Ascending aorta (tissue), 2 donors: ENCODE measurements around the gene ADGRV1. TPM values are rescaled to one million over a fixed set of nuclear protein-coding genes. Genes with fewer than 3 reads are reported as not detected.

Source experiments
- DNase-seq, 2 donors: peaks; one replicate each; pipeline ENCODE4 v3.0.0-alpha.2; 2019; ENCODE audit warnings: low spot score in 2 of 2
- H3K27ac ChIP-seq, 2 donors: fragments of 200-600 bp; sonication (generic); one replicate each; pipeline ENCODE4 v1.5.1; 2016 to 2017; ENCODE audit warnings: mild to moderate bottlenecking in 1 of 2
- H3K27me3 ChIP-seq: fragments of 200-600 bp; sonication (generic); one replicate; pipeline ENCODE4 v1.5.1; 2017
- H3K36me3 ChIP-seq, 2 donors: fragments of 200-600 bp; sonication (generic); one replicate each; pipeline ENCODE4 v1.5.1; 2016
- H3K4me1 ChIP-seq, 2 donors: fragments of 200-600 bp; sonication (generic); one replicate each; pipeline ENCODE4 v1.5.1; 2016 to 2017; ENCODE audit warnings: mild to moderate bottlenecking in 1 of 2
- H3K4me3 ChIP-seq, 2 donors: fragments of 200-600 bp; sonication (generic); one replicate each; pipeline ENCODE4 v1.5.1; 2016 to 2017; ENCODE audit warnings: mild to moderate bottlenecking in 1 of 2
- H3K9me3 ChIP-seq, 2 donors: fragments of 200-600 bp; sonication (generic); one replicate each; pipeline ENCODE4 v1.5.1; 2016
- CTCF ChIP-seq, 3 experiments: fragments of 200-600 bp in 2 of 3; fragments of 450-650 bp in 1 of 3; sonication (generic) in 2 of 3; IDR thresholded peaks; one replicate each; pipeline ENCODE4 v1.5.1; 2016 to 2019; ENCODE audit warnings: antibody characterized with exemption in 3 of 3, mild to moderate bottlenecking in 1 of 3, moderate library complexity in 1 of 3
- intact Hi-C: fragments of 100-400 bp; cut with DNase I; formaldehyde crosslinking; loops from one replicate; pipeline ENCODE4 v1.15.1; 2023
- total RNA-seq: library from RNA; depleted of rRNA; stranded (reverse); fragments of >200 nt; gene quantifications from one replicate; pipeline ENCODE4 v1.1.0, GENCODE V29; 2016

Gene ADGRV1
- total RNA-seq, 1 donor from 2014 or later, result 6.9 TPM

- DNase-seq, result no peak
- Histone ChIP-seq H3K36me3 (no peaks in the 10 kb centered on the region), H3K9me3 (no peaks in the 10 kb centered on the region), H3K4me3 (no peak overlapping the region), H3K4me1 (no peaks in the 10 kb centered on the region), H3K27me3 (no peaks in the 10 kb centered on the region), H3K27ac (no peak overlapping the region)
- TF ChIP-seq CTCF (IDR thresholded peaks at IDR 0.05), result no peak
- intact Hi-C loops, result no loop called here
Observed at GRCh38 chr5:90983711-90984124, 425.1 kb downstream of the ADGRV1 start.

- Histone ChIP-seq H3K4me1 (no peaks in the 10 kb centered on the region), H3K9me3 (no peaks in the 10 kb centered on the region), H3K27me3 (no peaks in the 10 kb centered on the region), H3K4me3 (no peak overlapping the region), H3K36me3 (no peaks in the 10 kb centered on the region), H3K27ac (no peak overlapping the region)
- intact Hi-C loops, result no loop called here
- no peak for DNase-seq
- TF ChIP-seq CTCF (IDR thresholded peaks at IDR 0.05), result no peak
Observed at GRCh38 chr5:90985341-90985740, 426.7 kb downstream of the ADGRV1 start.

DNA sequence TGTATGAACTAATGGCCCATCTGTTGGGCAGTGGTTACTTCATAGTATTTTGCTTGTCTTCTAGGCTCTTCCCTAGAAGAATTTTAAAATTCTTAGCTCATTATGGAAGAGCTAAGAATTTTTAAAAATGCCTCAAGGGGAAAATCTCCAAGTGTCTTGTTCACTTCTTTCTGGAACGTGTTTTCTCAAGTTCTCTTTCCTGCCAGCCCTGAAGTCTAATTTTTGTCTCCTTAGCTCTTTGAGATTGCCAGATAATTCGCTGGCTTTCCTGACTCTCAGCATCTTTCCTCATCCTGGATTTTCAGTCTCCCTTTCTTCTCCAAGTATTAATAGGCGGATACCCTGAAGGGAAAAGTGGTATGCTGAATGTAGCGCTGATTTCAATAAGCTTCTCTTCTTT, 429.1 kb downstream of the ADGRV1 start:
- DNase-seq, result no peak
- intact Hi-C loops, result no loop called here

DNA sequence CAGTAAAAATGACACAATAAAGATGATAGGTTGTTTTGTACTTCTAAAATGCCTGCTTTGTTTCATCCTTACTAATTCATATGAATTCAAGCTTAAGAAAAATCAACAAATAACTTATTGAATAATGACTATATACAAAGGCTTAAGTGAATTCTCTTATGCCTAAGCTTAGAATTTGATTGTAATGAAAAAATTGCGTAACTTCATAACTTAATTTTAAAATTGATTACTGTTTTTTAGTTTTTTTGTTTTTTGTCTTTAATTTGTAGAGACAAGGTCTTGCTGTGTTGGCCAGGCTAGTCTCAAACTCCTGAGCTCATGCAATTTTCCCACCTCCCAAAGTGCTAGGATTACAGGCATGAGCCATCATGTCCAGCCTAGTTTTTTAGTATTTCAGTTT, 432.6 kb downstream of the ADGRV1 start:
- intact Hi-C loops, result no loop called here

More for the DNA sequence above, 429.1 kb downstream of the ADGRV1 start:
- no peak for TF ChIP-seq CTCF (IDR thresholded peaks at IDR 0.05)
- Histone ChIP-seq H3K36me3 (no peaks in the 10 kb centered on the region), H3K27ac (no peak overlapping the region), H3K27me3 (no peaks in the 10 kb centered on the region), H3K4me3 (no peak overlapping the region), H3K4me1 (no peaks in the 10 kb centered on the region), H3K9me3 (no peaks in the 10 kb centered on the region)

GRCh38 chr5:90994796-90995195, 436.2 kb downstream of the ADGRV1 start:
- DNase-seq, result no peak
- intact Hi-C loops, result no loop called here
- Histone ChIP-seq H3K4me3 (no peak overlapping the region), H3K27me3 (no peaks in the 10 kb centered on the region), H3K27ac (no peak overlapping the region), H3K4me1 (no peaks in the 10 kb centered on the region), H3K9me3 (peaks cover 0 to 9% of the 10 kb centered on the region in 2 donors), H3K36me3 (no peaks in the 10 kb centered on the region)
- no peak for TF ChIP-seq CTCF (IDR thresholded peaks at IDR 0.05)

More for the DNA sequence above, 432.6 kb downstream of the ADGRV1 start:
- H3K27ac ChIP-seq, result no peak overlapping the region
- no peak for TF ChIP-seq CTCF (IDR thresholded peaks at IDR 0.05)
- H3K4me3 ChIP-seq, result no peak overlapping the region
- H3K9me3 ChIP-seq, result peaks cover 0 to 5% of the 10 kb centered on the region in 2 donors
- DNase-seq, result no peak
- no peaks in the 10 kb centered on the region for H3K27me3 ChIP-seq
- no peaks in the 10 kb centered on the region for H3K4me1 ChIP-seq
- no peaks in the 10 kb centered on the region for H3K36me3 ChIP-seq

- Histone ChIP-seq H3K9me3 (peaks cover 0 to 9% of the 10 kb centered on the region in 2 donors), H3K27ac (no peak overlapping the region), H3K4me1 (no peaks in the 10 kb centered on the region), H3K36me3 (no peaks in the 10 kb centered on the region), H3K27me3 (no peaks in the 10 kb centered on the region), H3K4me3 (no peak overlapping the region)
- DNase-seq, result no peak
- intact Hi-C loops, result no loop called here
- TF ChIP-seq CTCF (IDR thresholded peaks at IDR 0.05), result no peak
Observed at GRCh38 chr5:90996089-90996488, 437.5 kb downstream of the ADGRV1 start.
